Spleen (tissue), 11 donors: ENCODE data around the gene BABAM2. TPM values are rescaled to one million over a fixed set of nuclear protein-coding genes. Genes with fewer than 3 reads are reported as not detected.
"Not testable (repeated sequence)": the region's sequence is repeated elsewhere in the genome, so short reads cannot be mapped to it uniquely, and the experiment has no call there.

Experiments used
- DNase-seq: peaks from one replicate; pipeline ENCODE4 v3.0.0-alpha.2; 2020
- H3K27ac ChIP-seq, 8 donors: fragments of 200-600 bp; sonication (generic) in 7 of 8; 1 replicate in 4 of 8; 2 replicates in 4 of 8; pipeline versions ENCODE4 v1.5.0 to v1.8.0; 2016 to 2021; ENCODE audit warnings: inconsistent platforms in 4 of 8, mild to moderate bottlenecking in 4 of 8, moderate library complexity in 1 of 8
- H3K27me3 ChIP-seq, 7 donors: fragments of 200-600 bp; sonication (generic) in 6 of 7; replicated peaks in 1 of 7; 1 replicate in 4 of 7; 2 replicates in 3 of 7; pipeline versions ENCODE4 v1.5.0 to v1.8.0; 2016 to 2021; ENCODE audit warnings: inconsistent platforms in 3 of 7, mild to moderate bottlenecking in 1 of 7
- H3K36me3 ChIP-seq, 6 donors: fragments of 200-600 bp; sonication (generic) in 5 of 6; 1 replicate in 4 of 6; 2 replicates in 2 of 6; pipeline versions ENCODE4 v1.5.0 to v1.8.0; 2016 to 2021; ENCODE audit warnings: inconsistent platforms in 2 of 6
- H3K4me1 ChIP-seq, 6 donors: fragments of 200-600 bp; sonication (generic) in 5 of 6; 1 replicate in 3 of 6; 2 replicates in 3 of 6; pipeline versions ENCODE4 v1.5.0 to v1.8.0; 2016 to 2021; ENCODE audit warnings: inconsistent platforms in 3 of 6
- H3K4me3 ChIP-seq, 8 donors: fragments of 200-600 bp; sonication (generic) in 7 of 8; 1 replicate in 4 of 8; 2 replicates in 4 of 8; pipeline versions ENCODE4 v1.5.0 to v1.8.0; 2016 to 2021; ENCODE audit warnings: inconsistent platforms in 4 of 8, mild to moderate bottlenecking in 4 of 8, moderate library complexity in 2 of 8
- H3K9me3 ChIP-seq, 8 donors: fragments of 200-600 bp; sonication (generic) in 7 of 8; 1 replicate in 4 of 8; 2 replicates in 4 of 8; pipeline versions ENCODE4 v1.5.0 to v1.8.0; 2016 to 2021; ENCODE audit warnings: inconsistent platforms in 4 of 8
- CTCF ChIP-seq, 11 experiments: fragments of 200-600 bp in 7 of 11; fragments of 450-650 bp in 4 of 11; sonication (generic) in 4 of 11; IDR thresholded peaks in 8 of 11; conservative IDR thresholded peaks in 3 of 11; 1 replicate in 7 of 11; 2 replicates in 4 of 11; pipeline versions ENCODE4 v1.4.0 to v1.8.0; 2016 to 2021; ENCODE audit warnings: antibody characterized with exemption in 11 of 11, inconsistent platforms in 4 of 11, mild to moderate bottlenecking in 1 of 11
- POLR2A ChIP-seq, 3 donors: fragments of 450-650 bp; IDR thresholded peaks; one replicate each; pipeline ENCODE4 v1.5.1; 2017; ENCODE audit warnings: antibody characterized with exemption in 3 of 3, mild to moderate bottlenecking in 1 of 3
- POLR2AphosphoS5 ChIP-seq, 3 donors: sonication (generic); formaldehyde crosslinking; IDR thresholded peaks; one replicate each; pipeline ENCODE4 v1.5.1; 2017; ENCODE audit warnings: antibody characterized with exemption in 3 of 3
- WGBS, 5 donors: extraction: QIAGEN DNeasy Blood & Tissue Kit in 3 of 5; methylation state at CpG; one replicate each; pipeline versions ENCODE4 v1.1.5 to v1.1.7; 2013 to 2018; 5-methylcytosine and 5-hydroxymethylcytosine counted together
- intact Hi-C: fragments of 100-400 bp; cut with DNase I; formaldehyde crosslinking; loops from one replicate; pipeline ENCODE4 v1.15.0; 2023; ENCODE audit warnings: low total_unique reads
- polyA plus RNA-seq, 3 donors: library from polyadenylated mRNA; stranded (reverse); fragments of 200-250 nt; gene quantifications; one replicate each; pipeline ENCODE4 v1.2.1, GENCODE V29; 2013
- total RNA-seq, 7 donors: library from RNA; depleted of rRNA in 3 of 7; stranded (reverse); fragments of >200 nt in 3 of 7; fragmentation: NEBNext Ultra II Directional in 4 of 7; extraction: Animal tissue kit (Norgen Biotek cat#: 25700) in 4 of 7; gene quantifications; one replicate each; pipeline versions ENCODE4 v1.1.0 to v1.2.1, GENCODE V29; 2016 to 2021
- donor health status: healthy with polysubstance abuse.
- donor health status: DM: no; HTN: no; CAD: no; lungs with moderate emphysema.
- donor health status: DM: no; HTN: no; CAD: no.
- donor health status: Bipolar disorder and iron deficiency.
- donor health status: healthy.
- donor health status: DM: no; HTN: no; CAD: no.
- donor health status: DM: yes; HTN: yes; CAD: no.

The BABAM2 gene
- total and polyA plus RNA-seq, 10 donors: 16.1 to 70.1 (median 55.0) TPM

- TF ChIP-seq POLR2A (IDR thresholded peaks at IDR 0.05) (no peak), CTCF (IDR thresholded peaks at IDR 0.05 in 8 of 11, conservative IDR thresholded peaks at IDR 0.05 in 3 of 11) (no peak), POLR2AphosphoS5 (IDR thresholded peaks at IDR 0.05) (no peak)
Observed at GRCh38 chr2:27857417-27858172, 32.9 kb upstream of the BABAM2 start.

GRCh38 chr2:27860111-27860510, 30.4 kb upstream of the BABAM2 start:
- H3K4me1 ChIP-seq: no peaks in the 10 kb centered on the region
- intact Hi-C loops: no loop called here
- no peaks in the 10 kb centered on the region for H3K36me3 ChIP-seq
- no peaks in the 10 kb centered on the region for H3K27me3 ChIP-seq
- H3K9me3 ChIP-seq: peaks cover 0 to 11% (median 7%) of the 10 kb centered on the region in 8 donors
- no peak overlapping the region for H3K4me3 ChIP-seq
- DNase-seq: no peak
- H3K27ac ChIP-seq: no peak overlapping the region
- TF ChIP-seq POLR2AphosphoS5 (IDR thresholded peaks at IDR 0.05) (no peak), POLR2A (IDR thresholded peaks at IDR 0.05) (no peak), CTCF (IDR thresholded peaks at IDR 0.05 in 8 of 11, conservative IDR thresholded peaks at IDR 0.05 in 3 of 11) (no peak)

More at GRCh38 chr2:27857417-27858172, 32.9 kb upstream of the BABAM2 start:
- Histone ChIP-seq H3K9me3 (peaks cover 0 to 11% (median 7%) of the 10 kb centered on the region in 8 donors), H3K27ac (no peak overlapping the region), H3K4me1 (peaks cover 0 to 4% (median 0%) of the 10 kb centered on the region in 6 donors), H3K4me3 (no peak overlapping the region), H3K36me3 (no peaks in the 10 kb centered on the region), H3K27me3 (no peaks in the 10 kb centered on the region)
- DNase-seq: no peak
- intact Hi-C loops: no loop called here
- 86 to 95% (median 93%) methylated on average over 4 of the region's 4 CpGs for whole genome bisulfite sequencing, 5 donors

GRCh38 chr2:27863146-27863545, 27.4 kb upstream of the BABAM2 start:
- Histone ChIP-seq H3K4me1 (no peaks in the 10 kb centered on the region), H3K9me3 (peaks cover 0 to 3% (median 0%) of the 10 kb centered on the region in 8 donors), H3K36me3 (no peaks in the 10 kb centered on the region), H3K27ac (no peak overlapping the region), H3K27me3 (no peaks in the 10 kb centered on the region), H3K4me3 (no peak overlapping the region)
- 54 to 91% (median 77%) methylated on average over 1 of the region's 1 CpG for WGBS, 5 donors
- no peak for DNase-seq
- intact Hi-C loops: no loop called here
- no peak for TF ChIP-seq POLR2A (IDR thresholded peaks at IDR 0.05)
- no peak for TF ChIP-seq CTCF (IDR thresholded peaks at IDR 0.05 in 8 of 11, conservative IDR thresholded peaks at IDR 0.05 in 3 of 11)
- TF ChIP-seq POLR2AphosphoS5 (IDR thresholded peaks at IDR 0.05): no peak

- 71 to 96% (median 95%) methylated on average over 5 of the region's 5 CpGs for WGBS, 5 donors
- DNase-seq, intact Hi-C loops, H3K9me3 ChIP-seq, H3K4me3 ChIP-seq, H3K36me3 ChIP-seq, H3K27me3 ChIP-seq, H3K27ac ChIP-seq, H3K4me1 ChIP-seq: not testable (repeated sequence)
Observed at GRCh38 chr2:27863955-27864354, 26.6 kb upstream of the BABAM2 start.
